IPS-11a (cell line): ENCODE measurements around the gene PRLR.
"Not testable (repeated sequence)": the region's sequence is repeated elsewhere in the genome, so short reads cannot be mapped to it uniquely, and the experiment has no call there.

ENCODE experiments used
- H3K4me3 ChIP-seq: one replicate; pipeline ENCODE4 v1.5.1; 2013; ENCODE audit warnings: low read depth, low read length, control low read depth

Gene PRLR

GRCh38 chr5:35045280-35045679 lies 185.0 kb downstream of the PRLR start:
- no peak overlapping the region for H3K4me3 ChIP-seq

DNA sequence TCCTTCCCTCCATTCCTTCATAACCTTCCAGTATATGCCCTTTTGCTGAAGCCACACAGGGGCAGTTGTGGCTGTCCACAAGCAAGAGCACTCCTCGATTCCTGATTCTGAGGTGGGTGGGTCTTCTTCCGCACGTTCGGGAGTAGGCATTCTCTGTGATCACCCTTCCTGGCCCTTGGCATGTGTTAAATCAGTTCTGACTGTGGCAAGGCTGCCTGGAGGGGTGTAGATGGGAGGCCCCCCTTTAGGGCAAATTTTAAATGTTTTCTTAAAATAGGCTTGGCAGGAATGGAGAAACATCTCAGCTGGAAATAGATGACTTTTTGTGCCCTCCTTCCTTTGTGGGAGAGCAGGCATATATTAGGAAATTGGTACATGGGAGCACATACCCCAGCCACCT lies 185.6 kb downstream of the PRLR start:
- H3K4me3 ChIP-seq: no peak overlapping the region

GRCh38 chr5:35042781-35043180 lies 187.5 kb downstream of the PRLR start:
- H3K4me3 ChIP-seq: no peak overlapping the region

- H3K4me3 ChIP-seq: no peak overlapping the region
These were observed 189.0 kb downstream of the PRLR start for GRCh38 chr5:35041261-35041660.

GRCh38 chr5:35038891-35039290 lies 191.4 kb downstream of the PRLR start:
- H3K4me3 ChIP-seq: no peak overlapping the region

GRCh38 chr5:35036536-35036935 lies 193.8 kb downstream of the PRLR start:
- H3K4me3 ChIP-seq: no peak overlapping the region

GRCh38 chr5:35035929-35036328 lies 194.4 kb downstream of the PRLR start:
- H3K4me3 ChIP-seq: not testable (repeated sequence)

DNA sequence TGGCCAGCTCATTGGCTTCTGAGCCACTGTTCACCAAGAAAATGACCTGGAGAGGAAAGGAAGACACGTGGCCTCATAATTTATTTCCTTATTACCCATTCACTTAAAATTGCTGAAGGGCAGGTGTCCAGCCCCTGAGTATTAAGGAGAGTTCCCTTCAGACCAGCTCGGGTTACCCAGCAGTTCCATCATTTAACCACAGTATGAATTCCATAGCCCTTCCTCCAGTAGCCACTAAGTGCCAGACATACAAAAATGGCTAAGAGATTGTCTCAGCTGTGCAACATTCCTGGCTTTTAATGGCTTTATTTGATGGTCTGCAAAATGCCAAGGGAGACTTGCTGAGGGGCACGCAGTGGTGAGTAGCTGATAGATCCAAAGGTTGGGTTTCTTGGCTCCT lies 195.0 kb downstream of the PRLR start:
- H3K4me3 ChIP-seq: no peak overlapping the region

- no peak overlapping the region for H3K4me3 ChIP-seq
These were observed 197.9 kb downstream of the PRLR start for GRCh38 chr5:35032356-35032755.

DNA sequence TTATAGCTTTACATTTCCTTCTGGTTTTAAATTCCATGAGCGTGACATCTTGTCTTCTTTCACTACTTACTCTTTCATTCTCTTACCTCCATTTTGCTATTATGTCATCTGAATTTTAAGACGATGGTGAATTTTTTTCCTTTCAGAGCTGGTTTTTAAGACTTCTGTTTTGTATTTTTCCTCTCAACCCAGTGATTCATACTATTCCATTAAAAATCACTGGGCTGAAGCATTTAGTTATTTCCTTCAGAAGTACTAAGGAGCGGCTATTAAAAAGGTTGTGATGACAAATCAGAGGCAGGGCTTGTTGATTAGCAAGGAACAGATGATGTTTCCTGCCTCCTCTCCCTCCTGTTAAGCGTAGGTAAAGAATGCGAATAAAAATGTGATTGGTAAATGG lies 199.0 kb downstream of the PRLR start:
- H3K4me3 ChIP-seq: no peak overlapping the region

DNA sequence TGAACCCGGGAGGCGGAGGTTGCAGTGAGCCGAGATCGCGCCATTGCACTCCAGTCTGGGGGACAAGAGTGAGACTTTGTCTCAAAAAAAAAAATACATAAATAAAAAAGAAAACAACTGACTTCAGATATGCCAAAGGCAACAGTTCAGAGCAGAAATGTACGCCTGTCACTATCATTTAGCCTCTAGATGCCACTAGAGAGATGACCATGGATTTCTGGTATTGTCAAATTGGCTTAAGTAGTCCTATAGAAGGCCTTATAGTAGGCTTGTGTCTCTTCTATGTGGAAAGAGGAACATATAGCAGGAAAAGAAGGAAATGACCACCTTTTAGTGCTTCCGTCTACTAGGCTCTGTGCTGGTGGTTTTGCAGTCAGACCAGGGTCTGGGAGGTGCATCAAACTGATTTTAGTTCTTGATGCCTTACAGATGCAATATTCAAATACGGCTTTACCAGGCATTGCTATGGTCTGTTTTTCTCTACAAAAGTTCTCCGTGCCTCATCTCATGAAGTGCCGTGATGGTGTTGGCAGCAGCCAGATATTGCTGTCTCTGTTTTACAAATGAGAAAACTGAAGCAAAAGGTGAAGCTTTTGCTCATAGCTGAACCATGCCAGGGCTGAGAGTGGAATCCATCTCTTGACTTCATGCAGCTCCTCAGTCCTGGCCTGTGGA lies 199.7 kb downstream of the PRLR start:
- no peak overlapping the region for H3K4me3 ChIP-seq

DNA sequence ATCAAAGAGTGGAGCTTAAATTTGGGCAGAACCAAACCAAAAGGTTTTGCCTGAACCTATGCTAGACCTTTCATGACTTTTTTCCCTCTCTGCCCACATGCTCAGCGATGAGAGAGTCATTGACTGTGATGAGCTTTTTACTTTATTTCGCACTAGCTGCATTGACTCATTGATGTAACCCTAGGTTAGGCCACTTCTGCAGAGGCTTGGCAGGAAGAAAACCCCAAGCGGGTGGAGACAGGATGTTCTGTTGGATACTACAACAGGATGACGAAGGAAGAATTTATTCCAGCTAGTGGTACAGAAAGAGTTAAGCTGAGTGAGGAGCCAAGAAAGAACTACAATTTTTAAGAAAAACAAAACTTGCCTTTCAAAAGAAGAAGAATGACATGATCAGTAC lies 201.0 kb downstream of the PRLR start:
- no peak overlapping the region for H3K4me3 ChIP-seq

- no peak overlapping the region for H3K4me3 ChIP-seq
These were observed 203.3 kb downstream of the PRLR start for GRCh38 chr5:35026941-35027340.

DNA sequence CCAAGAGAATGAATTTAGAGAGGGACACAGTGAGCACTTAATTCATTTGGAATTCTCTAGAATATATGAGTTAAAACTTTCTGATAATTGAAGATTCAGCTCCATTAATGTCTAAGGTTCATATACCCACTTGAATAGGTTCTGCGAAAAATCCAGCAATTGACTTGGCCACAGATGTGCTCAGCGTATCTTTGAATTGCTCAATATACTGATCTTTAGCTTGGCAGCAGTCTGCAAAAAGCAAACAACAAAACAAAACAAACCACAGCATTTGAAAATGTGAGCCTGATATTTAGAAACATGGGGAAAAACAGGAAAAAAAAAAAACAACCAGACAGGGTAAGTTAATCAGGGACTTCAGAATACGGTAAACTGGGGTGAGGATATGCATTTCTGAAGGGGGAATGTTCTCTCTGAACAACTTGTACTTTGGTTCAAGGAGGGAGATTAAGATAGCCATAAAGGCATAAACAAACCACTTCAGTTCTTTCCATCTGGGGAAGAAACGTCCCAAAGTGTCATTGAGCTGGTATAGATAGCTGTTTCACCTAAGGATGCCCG lies 203.9 kb downstream of the PRLR start:
- H3K4me3 ChIP-seq: no peak overlapping the region

DNA sequence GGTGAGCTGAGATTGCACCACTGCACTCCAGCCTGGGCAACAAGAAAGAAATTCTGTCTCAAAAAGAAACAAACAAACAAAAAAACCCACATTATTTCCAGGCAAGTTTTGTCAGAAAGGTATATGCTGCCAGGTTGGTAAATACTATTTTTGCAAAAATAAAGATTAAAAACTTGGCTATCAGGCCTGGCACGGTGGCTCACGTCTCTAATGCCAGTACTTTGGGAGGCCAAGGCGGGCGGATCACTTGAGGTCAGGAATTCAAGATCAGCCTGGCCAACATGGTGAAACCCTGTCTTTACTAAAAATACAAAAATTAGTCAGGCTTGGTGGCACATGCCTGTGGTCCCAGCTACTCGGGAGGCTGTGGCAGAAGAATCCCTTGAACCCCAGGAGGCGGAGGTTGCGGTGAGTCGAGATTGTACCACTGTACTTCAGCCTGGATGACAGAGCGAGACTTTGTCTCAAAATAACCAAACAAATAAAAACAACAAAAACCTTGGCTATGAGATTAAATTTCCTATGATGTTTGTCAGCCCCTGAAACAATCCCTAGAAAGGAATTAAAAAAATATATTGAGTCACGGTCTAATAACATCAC lies 205.3 kb downstream of the PRLR start:
- no peak overlapping the region for H3K4me3 ChIP-seq

GRCh38 chr5:35023391-35024178 lies 206.7 kb downstream of the PRLR start:
- H3K4me3 ChIP-seq: no peak overlapping the region

GRCh38 chr5:35016174-35017051 lies 213.9 kb downstream of the PRLR start:
- H3K4me3 ChIP-seq: no peak overlapping the region

DNA sequence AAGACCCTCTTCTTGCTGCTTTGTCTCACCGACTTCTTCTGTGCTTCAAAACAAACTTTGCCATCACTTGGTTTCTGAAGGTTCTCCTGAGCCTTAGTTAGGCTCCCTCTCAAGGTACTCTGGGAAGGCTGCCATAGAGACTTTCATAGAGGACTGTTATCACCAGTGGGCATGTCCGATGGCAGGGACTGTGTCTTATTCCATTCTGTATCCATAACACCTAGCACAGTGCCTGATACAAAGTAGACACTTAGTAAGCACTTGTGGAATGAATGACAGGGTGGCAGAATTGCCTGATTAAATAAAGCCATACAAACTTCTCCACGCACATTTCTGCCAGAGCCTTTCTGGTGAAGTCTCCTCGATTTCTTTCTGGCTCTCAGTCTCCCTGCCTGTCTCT lies 215.2 kb downstream of the PRLR start:
- no peak overlapping the region for H3K4me3 ChIP-seq

DNA sequence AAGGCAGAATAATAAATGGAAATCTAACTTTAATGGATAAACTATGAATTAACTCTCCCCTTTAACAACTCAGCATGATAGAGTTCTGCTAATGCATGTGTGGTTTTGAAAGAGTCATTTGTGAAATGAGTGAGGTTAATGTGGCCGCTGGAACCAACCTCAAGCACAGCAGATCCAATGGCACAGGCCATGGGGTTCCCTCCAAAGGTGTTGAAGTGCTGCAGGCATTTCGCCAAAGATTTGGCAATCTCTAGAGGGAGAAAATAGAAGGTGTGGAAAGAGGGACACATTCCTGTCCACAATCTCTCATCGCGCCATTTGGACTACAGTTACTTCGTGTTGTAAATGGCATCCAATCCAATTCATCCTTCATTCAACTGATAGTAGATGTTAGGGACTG lies 217.5 kb downstream of the PRLR start:
- H3K4me3 ChIP-seq: no peak overlapping the region

- no peak overlapping the region for H3K4me3 ChIP-seq
These were observed 217.9 kb downstream of the PRLR start for GRCh38 chr5:35012365-35012764.

GRCh38 chr5:35010676-35011075 lies 219.6 kb downstream of the PRLR start:
- no peak overlapping the region for H3K4me3 ChIP-seq
